Measurements from ENCODE around the gene THNSL1.
A peak's percentile ranks its signal among the peaks of the same experiment; 100 is the strongest.
"Not testable (repeated sequence)": the region's sequence is repeated elsewhere in the genome, so short reads cannot be mapped to it uniquely, and the experiment has no call there.

Gene THNSL1

DNA sequence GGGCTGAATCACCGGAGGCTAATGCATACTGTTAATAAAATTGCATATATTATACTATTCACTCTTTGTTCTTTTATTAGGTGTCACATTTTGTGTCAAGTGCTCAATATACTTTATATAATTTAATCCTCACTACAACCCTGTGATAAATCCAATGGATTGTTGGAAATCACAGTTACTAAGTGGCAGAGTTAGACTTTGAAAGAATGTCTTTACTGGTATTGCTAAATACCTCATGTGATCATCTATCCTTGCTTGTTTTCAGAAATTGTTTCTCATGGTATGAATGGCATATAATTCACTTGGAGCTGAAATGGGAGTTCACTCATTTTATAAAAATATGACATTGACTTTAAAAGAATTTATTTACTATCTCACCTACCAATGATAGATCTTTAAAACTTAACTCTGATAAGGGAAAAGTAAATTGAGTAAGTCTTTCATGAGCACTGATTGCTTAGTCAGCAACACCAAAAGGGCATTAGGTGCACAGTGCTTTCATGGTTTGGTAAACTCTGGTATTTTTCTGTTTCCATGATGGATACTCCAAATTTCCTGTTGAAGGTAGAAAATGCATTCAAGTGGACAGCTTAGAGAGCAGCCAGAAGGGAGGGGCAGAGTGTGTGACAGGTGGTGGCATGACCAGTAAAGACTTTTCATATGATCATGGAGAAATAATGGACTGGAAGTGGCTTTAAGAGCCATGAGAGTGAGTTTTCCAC is 23.0 kb upstream of the THNSL1 start:
- no peak for FAIRE-seq

DNA sequence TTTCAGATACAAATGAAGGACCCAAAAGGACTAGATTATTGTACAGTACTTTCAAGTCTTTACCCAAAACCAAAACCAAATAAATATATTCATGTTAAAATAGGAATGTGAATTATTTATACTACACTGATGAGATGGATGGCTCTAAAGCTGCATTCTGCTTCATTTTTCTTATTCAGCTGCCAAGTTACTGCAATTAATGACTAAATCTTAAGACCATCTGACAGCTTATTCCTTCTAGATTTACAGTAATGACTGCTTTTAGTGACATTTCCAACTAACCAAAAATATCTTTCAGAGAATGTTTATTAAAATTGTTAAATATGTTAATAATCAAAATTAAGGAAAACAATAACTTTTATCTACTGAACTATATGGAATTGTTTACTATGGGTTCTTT is 21.3 kb upstream of the THNSL1 start:
- no peak for FAIRE-seq
- DNase-seq (ENCODE audit: insufficient read length, low spot score), result no peak

More for the DNA sequence above, 23.0 kb upstream of the THNSL1 start:
- DNase-seq (ENCODE audit: insufficient read length, low spot score), result no peak

DNA sequence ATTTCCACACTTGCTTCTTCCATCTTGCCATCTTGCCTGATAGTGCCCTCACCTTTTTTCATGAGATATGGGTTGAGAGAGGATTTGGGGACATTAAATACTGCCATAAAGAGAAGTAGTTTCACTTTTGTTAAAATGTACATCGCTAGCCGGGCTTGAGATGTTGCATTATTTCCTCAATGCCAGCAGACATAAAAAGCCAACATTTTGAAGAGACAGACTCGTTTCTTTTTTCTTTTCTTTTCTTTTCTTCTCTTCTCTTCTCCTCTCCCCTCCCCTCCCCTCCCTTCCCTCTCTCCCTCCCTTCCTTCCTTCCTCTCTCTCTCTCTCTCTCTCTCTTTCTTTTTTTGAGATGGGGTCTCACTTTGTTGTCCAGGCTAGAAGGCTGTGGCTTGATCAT is 18.4 kb upstream of the THNSL1 start:
- DNase-seq (ENCODE audit: insufficient read length, low spot score) (no peak), FAIRE-seq (no peak)

DNA sequence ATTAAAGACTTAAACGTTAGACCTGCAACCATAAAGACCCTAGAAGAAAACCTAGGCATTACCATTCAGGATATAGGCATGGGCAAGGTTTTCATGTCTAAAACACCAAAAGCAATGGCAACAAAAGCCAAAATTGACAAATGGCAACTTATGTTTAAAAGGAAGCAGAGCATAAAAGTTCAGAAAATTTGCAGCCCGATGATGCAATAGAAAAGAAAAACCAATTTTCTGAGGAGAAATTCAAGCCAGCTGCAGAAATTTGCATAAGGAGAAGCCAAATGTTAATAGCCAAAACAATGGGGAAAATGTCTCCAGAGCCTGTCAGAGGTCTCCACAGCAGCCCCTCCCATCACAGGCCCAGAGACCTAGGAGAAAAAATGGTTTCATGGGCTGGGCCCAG is 4.8 kb upstream of the THNSL1 start:
- FAIRE-seq; DNase-seq (ENCODE audit: insufficient read length, low spot score): not testable (repeated sequence)

DNA sequence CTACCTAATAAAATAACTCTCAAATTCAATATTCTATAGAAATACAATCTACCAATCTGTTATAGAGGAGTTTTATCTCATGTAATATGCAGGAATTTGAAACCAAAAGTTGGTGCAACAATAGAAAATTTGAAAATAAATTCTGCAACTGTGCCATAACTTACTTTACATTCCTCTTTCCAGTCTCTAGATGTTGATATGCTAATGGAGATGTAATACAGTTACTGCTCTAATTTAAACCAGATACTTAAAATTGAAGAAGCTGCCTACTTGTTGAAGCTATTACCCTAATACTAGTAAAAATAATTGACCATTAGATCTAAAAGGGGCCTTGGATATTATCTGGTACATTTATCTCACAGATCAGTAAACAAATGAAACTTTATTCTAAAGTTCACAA is 1.8 kb upstream of the THNSL1 start:
- FAIRE-seq, result no peak
- DNase-seq (ENCODE audit: insufficient read length, low spot score), result no peak

DNA sequence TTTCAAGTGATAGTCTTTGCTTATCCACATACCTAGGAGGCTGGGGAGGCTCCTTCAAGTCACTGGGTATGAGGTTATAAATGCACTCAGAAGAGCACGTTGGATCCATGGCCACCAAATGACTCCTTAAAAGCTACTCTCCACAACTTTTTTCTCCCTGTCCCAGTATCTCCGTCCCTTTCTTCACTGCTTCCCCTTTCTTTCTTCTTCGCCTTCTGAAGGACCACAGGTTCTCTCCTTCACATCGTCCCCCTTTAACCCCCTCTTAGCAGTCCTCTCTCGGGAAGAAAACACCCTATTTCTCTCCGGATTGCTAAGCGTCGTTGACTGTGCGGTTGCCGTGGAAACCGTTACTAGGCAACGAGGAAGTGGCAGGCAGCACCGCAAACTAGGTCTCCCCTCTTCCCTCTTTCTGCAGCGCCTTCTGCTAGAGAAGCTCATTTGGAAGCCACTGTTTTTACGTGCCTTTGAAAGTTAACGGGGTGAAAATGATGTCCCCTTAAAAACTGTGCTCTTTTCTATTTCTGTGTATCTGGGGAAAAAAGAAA is 510 bp upstream of the THNSL1 start, which contains the start of gene ENKUR:
ENKUR (minus strand) TSS at position 331 of the 548 bp plus-strand sequence; CDS start at position 109, 222 bp downstream.
- no peak for FAIRE-seq

DNA sequence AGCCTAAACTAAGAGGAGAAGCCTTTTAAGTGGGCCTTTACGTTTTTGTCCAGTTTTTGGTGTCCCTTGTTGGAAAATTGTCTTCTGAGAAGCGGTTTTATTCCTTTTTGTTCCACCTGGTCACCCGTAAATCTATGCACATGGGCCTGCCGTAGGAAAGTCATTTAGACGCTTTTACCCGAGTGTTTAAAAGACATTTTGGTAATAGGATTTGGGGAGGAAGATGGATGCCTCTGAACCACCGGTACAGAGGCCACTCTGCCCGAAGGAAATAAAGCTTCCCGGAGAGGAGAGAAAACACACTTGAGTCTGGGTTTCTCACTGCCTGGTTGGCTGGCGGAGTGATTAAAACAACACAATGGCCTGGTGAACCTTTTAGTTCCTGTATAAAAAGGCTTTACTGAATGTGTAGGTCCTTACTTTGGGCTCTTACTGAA is 760 bp downstream of the THNSL1 start:
- FAIRE-seq, result no peak

More for the DNA sequence above, 510 bp upstream of the THNSL1 start, which contains the start of gene ENKUR:
- DNase-seq (ENCODE audit: insufficient read length, low spot score), result peak; percentile 78

DNA sequence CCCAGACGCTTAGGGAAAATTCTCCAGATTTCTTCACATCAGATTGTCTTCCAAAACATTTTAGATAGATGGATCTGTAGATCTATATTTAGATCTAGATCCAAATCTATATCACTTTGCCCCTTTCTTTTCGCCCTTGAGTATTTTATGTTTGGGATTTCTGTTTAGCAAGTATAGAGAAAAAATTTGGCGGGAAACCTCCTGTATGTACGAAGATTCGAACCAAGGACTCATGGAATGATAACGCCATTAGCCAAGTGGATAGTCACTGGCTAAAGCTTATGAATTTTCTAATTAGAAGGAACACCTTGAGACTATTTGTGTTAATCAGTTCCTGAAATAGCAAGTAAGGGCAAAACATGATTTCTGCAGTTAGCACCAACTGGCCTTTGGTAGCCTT is 1.2 kb downstream of the THNSL1 start:
- DNase-seq (ENCODE audit: insufficient read length, low spot score) (no peak), FAIRE-seq (no peak)

More for the DNA sequence above, 760 bp downstream of the THNSL1 start:
- DNase-seq (ENCODE audit: insufficient read length, low spot score), result peak; percentile 11

DNA sequence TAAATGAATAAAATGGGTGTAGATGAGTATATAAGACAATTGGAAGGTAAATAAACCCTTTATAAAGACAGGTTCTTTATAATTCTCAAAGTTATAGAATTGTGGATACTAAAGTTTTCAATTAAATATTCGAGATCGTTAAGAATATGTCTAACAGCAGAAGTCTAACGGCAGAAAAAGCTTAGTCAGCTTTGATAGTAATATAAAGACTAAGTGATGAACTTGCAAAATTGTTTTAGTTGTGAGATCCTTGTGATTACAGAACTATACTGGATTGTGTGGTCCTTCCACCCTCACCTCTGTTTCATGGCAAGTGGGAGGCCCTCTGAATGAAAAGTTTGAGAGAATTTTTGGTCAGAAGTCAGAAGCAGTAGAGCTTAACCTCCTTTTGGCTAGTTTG is 2.3 kb downstream of the THNSL1 start:
- FAIRE-seq (no peak), DNase-seq (ENCODE audit: insufficient read length, low spot score) (no peak)

DNA sequence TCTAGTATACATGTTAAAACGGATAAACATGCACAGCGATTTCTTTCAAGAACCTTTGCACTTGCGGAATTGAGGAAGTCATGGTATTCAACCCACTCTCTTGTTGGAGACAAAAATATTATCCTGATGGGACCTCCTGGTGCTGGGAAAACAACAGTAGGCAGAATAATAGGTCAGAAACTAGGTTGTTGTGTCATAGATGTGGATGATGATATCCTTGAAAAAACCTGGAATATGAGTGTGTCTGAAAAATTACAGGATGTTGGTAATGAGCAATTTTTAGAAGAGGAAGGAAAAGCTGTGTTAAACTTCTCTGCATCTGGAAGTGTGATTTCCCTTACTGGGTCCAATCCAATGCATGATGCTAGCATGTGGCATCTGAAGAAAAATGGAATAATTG is 6.9 kb downstream of the THNSL1 start:
- FAIRE-seq, result no peak
- no peak for DNase-seq (ENCODE audit: insufficient read length, low spot score)

DNA sequence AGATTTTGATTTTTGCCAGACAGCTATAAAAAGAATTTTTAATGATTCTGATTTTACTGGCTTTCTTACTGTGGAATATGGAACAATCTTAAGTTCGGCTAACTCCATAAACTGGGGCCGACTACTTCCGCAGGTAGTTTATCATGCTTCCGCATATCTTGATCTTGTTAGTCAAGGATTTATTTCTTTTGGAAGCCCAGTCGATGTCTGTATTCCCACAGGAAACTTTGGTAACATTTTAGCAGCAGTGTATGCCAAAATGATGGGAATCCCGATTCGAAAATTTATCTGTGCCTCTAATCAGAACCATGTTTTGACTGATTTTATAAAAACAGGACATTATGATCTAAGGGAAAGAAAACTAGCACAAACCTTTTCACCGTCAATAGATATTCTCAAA is 8.1 kb downstream of the THNSL1 start:
- FAIRE-seq (no peak), DNase-seq (ENCODE audit: insufficient read length, low spot score) (no peak)

DNA sequence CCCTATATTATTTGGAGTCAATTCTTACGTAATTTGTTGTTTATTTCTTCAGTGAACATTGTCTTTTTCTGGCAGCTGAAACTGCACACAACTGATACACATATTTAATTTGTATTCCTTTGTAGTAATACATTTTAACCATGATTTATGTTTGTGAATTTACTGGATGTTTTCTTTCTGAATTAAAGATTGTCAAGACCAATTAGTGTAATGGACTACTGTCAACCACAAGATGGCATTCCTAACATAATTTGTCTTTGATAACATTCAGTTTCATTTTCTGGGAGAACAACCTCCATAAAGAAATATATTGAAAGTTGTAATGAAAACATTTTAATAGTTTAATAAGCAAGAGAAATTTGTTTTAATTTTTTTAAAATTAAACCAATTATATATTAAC is 10.1 kb downstream of the THNSL1 start:
- DNase-seq (ENCODE audit: insufficient read length, low spot score), result peak; percentile 13
- FAIRE-seq, result no peak

DNA sequence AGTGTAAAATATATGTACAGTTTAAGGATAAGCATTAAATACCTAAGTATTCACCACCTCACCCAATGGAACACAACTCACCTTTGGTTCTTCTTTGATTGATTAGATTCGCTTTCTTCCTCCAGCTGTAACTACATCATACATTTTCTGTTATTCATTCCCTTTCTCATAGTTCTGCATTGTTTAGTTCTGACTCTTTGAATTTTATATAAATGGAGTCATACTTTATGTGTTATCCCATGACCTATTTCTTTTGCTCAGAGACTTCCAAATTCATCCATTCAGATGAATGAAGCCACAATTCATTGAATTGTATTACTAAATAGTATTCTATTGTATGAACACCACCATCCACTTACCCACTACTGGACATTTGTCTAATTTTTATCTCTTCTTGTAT is 12.3 kb downstream of the THNSL1 start:
- DNase-seq (ENCODE audit: insufficient read length, low spot score) (no peak), FAIRE-seq (no peak)

DNA sequence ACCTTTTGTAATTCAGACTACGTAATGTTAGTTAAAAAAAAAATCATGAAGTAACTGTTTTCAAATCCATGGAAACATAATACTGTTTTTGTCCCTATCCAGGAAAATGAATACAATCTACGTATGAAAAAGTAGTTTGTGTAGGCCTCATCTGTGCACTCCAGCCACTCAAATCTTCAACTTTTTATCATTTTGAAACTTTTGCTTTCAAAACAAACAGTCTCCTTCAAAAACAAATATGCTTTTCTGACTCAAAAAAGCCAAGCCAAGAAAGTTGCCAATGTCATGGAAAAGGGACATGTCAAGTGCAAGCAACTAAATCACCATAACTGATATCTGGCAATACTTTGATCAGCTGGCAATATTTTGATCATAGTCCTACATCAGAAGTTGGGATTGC is 13.1 kb downstream of the THNSL1 start:
- FAIRE-seq, result no peak
- no peak for DNase-seq (ENCODE audit: insufficient read length, low spot score)

DNA sequence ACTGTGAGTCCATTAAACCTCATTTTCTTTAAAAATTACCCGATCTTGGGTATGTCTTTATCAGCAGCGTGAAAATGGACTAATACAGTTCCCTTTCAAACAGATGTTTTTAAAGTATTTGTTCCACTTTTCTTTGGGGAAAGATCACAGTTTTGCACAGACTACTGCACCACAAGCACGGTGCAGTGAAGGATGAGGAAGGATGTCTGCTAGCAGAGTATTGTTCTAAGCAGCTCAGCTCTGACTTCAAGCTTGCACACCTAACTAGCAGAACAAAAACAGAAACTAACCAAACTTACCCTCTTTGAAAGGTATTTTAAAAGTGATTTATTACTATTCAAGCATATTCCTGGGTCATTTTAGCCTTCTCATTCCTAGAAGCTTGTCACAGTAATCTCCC is 20.0 kb downstream of the THNSL1 start:
- FAIRE-seq (no peak), DNase-seq (ENCODE audit: insufficient read length, low spot score) (no peak)

DNA sequence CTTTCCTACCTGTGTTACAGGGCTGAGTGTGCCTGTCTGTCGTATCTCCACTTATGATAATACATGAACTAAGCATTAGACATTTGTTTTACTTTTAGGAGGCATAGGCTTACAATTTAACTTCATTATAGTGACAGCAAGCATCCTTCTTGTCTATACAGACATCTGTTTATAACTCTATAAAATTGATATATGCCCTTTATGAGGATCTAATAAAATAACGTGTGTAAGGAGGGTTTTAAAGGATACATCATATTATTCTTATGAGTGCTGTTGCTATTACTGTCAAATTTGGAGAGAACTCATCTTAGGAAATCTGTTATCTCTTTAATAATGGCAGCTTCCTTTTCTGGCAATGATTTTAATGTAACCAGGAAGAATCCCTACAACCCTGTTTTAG is 21.9 kb downstream of the THNSL1 start:
- FAIRE-seq (peak; percentile 28), DNase-seq (ENCODE audit: insufficient read length, low spot score) (no peak)

DNA sequence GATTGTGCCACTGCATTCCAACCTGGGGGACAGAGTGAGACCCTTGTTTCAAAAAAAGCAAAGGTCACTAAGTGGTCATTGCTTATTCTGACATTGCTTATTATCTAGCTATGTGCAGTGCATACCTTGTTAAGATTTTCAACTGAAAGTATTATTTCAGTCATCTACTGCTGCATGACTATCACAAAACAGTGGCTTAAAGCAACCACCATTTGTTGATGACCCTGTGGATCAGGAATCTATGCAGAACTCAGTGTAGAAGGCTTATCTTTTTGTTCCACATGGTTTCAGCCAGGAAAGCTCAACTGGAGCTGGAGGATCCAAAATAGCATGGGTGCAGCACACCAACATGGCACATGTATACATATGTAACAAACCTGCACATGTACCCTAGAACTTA is 23.1 kb downstream of the THNSL1 start:
- no peak for DNase-seq (ENCODE audit: insufficient read length, low spot score)
- FAIRE-seq, result no peak

DNA sequence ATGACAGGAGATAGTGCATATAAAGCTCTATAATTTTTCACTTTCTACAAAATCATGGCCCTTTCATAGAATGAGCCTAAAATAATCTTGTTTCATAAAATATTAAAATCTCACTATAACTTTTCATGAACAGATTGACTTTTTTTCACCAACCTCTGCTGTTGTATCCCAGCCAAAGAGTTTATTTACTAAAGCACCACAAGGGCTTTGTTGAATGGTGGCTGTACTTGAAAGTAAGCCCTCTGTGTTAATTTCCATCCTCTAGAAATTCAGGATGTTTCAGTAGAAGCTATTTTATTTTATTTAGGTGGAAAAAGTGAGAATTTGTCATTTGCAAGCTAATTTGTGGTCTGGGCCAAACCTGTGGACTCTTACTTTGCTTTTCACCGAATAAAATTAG is 30.2 kb downstream of the THNSL1 start:
- FAIRE-seq, result no peak

DNA sequence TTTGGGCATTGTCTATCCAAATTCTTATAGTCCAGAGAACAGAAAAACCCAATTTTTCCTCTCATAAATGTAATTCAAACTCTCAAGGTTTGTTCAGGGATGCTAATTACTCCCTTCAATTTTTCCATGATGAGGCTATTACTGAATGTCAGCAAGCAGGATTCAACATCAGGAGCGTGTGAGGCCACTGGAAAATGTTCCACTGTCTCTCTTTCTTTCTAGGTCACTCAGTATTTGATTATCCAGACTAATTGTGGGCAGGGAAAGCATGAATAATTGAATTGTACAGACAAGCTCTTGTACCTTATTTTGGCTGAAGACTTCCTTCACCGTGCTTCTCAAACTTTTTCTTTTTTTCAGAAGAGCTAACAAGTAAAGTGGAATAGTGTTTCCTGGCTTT is 30.7 kb downstream of the THNSL1 start:
- FAIRE-seq (no peak), DNase-seq (ENCODE audit: insufficient read length, low spot score) (no peak)

More for the DNA sequence above, 30.2 kb downstream of the THNSL1 start:
- no peak for DNase-seq (ENCODE audit: insufficient read length, low spot score)

DNA sequence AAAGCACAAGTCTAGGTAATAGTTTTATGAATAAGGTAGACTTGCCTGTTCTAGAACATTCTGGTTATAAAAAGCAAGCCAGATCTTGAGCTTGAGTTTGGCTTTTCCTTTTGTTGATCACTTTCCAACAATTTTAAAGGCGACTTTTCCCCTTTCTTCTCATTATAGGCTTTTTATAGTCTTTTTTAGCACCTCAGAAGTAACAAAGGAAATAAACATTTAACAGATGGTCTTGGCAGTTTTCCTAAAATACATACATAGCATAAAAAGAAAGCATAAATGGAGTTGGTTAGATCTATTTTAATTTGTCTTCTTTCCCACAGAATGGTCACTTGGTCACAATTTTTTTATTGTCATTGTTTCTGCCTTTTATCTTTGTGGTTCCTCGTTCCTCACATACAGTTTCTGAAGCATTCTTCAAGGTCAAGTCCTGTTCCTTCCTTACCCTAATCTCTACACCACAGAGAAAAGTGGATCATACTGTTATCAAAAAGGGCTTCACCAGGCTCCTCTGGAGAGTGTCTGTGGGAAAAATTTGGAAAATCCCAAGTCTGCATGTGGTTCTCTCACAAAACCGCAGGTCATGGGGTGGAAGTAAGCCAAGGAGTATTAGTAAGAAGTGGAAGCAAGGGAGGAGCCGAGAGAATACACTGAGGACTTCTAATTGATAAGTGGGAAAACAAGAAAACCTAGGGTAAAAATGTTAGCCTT is 31.3 kb downstream of the THNSL1 start:
- FAIRE-seq, result no peak

DNA sequence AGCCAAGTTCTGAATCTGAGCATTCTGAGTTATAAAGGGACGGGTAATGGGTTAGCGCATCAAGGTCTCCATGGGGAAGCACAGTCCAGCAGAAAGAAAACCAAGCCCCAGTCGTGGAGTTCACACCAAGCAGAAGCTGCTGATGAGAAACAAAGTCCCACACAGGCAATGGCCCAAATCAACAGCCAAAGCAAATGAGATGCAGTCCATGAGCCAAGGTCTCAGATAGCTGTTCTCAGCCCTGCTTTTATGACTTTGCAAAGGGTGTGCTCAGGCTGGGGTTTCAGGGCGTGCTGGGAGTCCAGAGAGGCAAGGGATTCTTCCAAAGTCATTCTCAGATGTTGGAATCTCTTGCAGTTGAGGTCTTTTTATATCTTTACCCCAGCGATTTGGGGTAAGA is 32.0 kb downstream of the THNSL1 start:
- DNase-seq (ENCODE audit: insufficient read length, low spot score), result no peak
- no peak for FAIRE-seq

More for the DNA sequence above, 31.3 kb downstream of the THNSL1 start:
- DNase-seq (ENCODE audit: insufficient read length, low spot score), result no peak

DNA sequence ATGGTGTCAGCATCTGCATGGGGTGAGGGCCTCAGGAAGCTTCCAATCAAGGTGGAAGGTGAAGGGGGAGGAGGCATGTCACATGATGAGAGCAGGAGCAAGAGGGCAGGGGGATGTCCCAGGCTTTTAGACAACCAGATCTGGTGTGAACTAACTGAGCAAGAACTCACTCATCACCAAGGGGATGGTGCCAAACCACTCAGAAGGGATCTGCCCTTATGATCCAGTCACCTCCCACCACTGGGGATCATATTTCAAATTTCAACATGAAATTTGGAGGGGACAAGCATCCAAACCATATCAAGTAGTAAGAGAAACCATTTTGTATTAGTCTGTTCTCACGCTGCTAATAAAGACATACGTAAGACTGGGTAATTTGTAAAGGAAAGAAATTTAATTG is 33.6 kb downstream of the THNSL1 start:
- DNase-seq (ENCODE audit: insufficient read length, low spot score) (no peak), FAIRE-seq (no peak)
